ENCODE measurements around the gene HLA-DRB1.
"Not testable (repeated sequence)": the region's sequence is repeated elsewhere in the genome, so short reads cannot be mapped to it uniquely, and the experiment has no call there.

Gene HLA-DRB1

GRCh38 chr6:32589596-32590449 lies at the start of gene HLA-DRB1:
TSS of gene HLA-DRB1 (minus strand) at chr6:32589848. CDS start at chr6:32589742, 106 bp downstream.
- Mint-ChIP-seq H3K4me1 (peaks cover 42% of the 10 kb centered on the region), H3K27ac (peak within 1 kb of the TSS; percentile 79), H3K36me3 (peaks cover 22% of the 10 kb centered on the region), H3K9me3 (no peaks in the 10 kb centered on the region), H3K4me3 (peak within 1 kb of the TSS; percentile 91)
- peak; percentile 28 to 86 for DNase-seq (ENCODE audit: low spot score in 2 of 2)
- ATAC-seq, result peak; percentile 95

- Mint-ChIP-seq H3K4me3 (peak overlapping the region; percentile 69), H3K27ac (peak overlapping the region; percentile 88), H3K9me3 (no peaks in the 10 kb centered on the region), H3K4me1 (peaks cover 40% of the 10 kb centered on the region), H3K36me3 (peaks cover 41% of the 10 kb centered on the region)
- DNase-seq (ENCODE audit: low spot score in 2 of 2), result no peak
- ATAC-seq, result no peak
These were observed 49.0 kb upstream of the HLA-DRB1 start for GRCh38 chr6:32638532-32639219.

- DNase-seq (ENCODE audit: low spot score in 2 of 2) (no peak), ATAC-seq (no peak)
- H3K4me1 Mint-ChIP-seq, result peaks cover 37% of the 10 kb centered on the region
- H3K36me3 Mint-ChIP-seq, result peaks cover 34% of the 10 kb centered on the region
- peak overlapping the region; percentile 69 for H3K4me3 Mint-ChIP-seq
- H3K9me3 Mint-ChIP-seq, result no peaks in the 10 kb centered on the region
- peak overlapping the region; percentile 88 for H3K27ac Mint-ChIP-seq
These were observed 48.2 kb upstream of the HLA-DRB1 start for GRCh38 chr6:32637883-32638282.

- H3K27ac Mint-ChIP-seq, result peak within 1 kb of the TSS; percentile 88
- no peaks in the 10 kb centered on the region for H3K9me3 Mint-ChIP-seq
- peak; percentile 92 for ATAC-seq
- DNase-seq (ENCODE audit: low spot score in 2 of 2), result no peak
- peaks cover 28% of the 10 kb centered on the region for H3K36me3 Mint-ChIP-seq
- H3K4me3 Mint-ChIP-seq, result peak within 1 kb of the TSS; percentile 69
- peaks cover 31% of the 10 kb centered on the region for H3K4me1 Mint-ChIP-seq
These were observed 47.7 kb upstream of the HLA-DRB1 start, which contains the start of gene HLA-DQA1 for GRCh38 chr6:32637219-32637880. TSS of gene HLA-DQA1 (plus strand) at chr6:32637406. CDS start at chr6:32637459, 53 bp downstream.

GRCh38 chr6:32635526-32636123 lies 46.0 kb upstream of the HLA-DRB1 start:
- H3K4me3 Mint-ChIP-seq, result no peak overlapping the region
- no peak for ATAC-seq
- H3K9me3 Mint-ChIP-seq, result no peaks in the 10 kb centered on the region
- peaks cover 12% of the 10 kb centered on the region for H3K36me3 Mint-ChIP-seq
- no peak overlapping the region for H3K27ac Mint-ChIP-seq
- DNase-seq (ENCODE audit: low spot score in 2 of 2), result no peak
- peaks cover 19% of the 10 kb centered on the region for H3K4me1 Mint-ChIP-seq

- peaks cover 14% of the 10 kb centered on the region for H3K4me1 Mint-ChIP-seq
- H3K9me3 Mint-ChIP-seq; DNase-seq (ENCODE audit: low spot score in 2 of 2); ATAC-seq; H3K27ac Mint-ChIP-seq; H3K4me3 Mint-ChIP-seq; H3K36me3 Mint-ChIP-seq: not testable (repeated sequence)
These were observed 40.1 kb upstream of the HLA-DRB1 start for GRCh38 chr6:32629793-32630192.

GRCh38 chr6:32627831-32628230 lies 38.2 kb upstream of the HLA-DRB1 start:
- peak overlapping the region; percentile 86 for H3K27ac Mint-ChIP-seq
- ATAC-seq, result peak; percentile 46
- H3K4me3 Mint-ChIP-seq, result peak overlapping the region; percentile 26
- H3K36me3 Mint-ChIP-seq, result peaks cover 5% of the 10 kb centered on the region
- H3K4me1 Mint-ChIP-seq, result peaks cover 29% of the 10 kb centered on the region
- no peaks in the 10 kb centered on the region for H3K9me3 Mint-ChIP-seq
- DNase-seq (ENCODE audit: low spot score in 2 of 2), result peak in 1 of 2 donors; percentile 72

GRCh38 chr6:32627249-32627648 lies 37.6 kb upstream of the HLA-DRB1 start:
- no peak overlapping the region for H3K4me3 Mint-ChIP-seq
- H3K27ac Mint-ChIP-seq, result peak overlapping the region; percentile 86
- peak; percentile 43 for ATAC-seq
- no peaks in the 10 kb centered on the region for H3K9me3 Mint-ChIP-seq
- H3K36me3 Mint-ChIP-seq, result peaks cover 7% of the 10 kb centered on the region
- peaks cover 35% of the 10 kb centered on the region for H3K4me1 Mint-ChIP-seq
- no peak for DNase-seq (ENCODE audit: low spot score in 2 of 2)

GRCh38 chr6:32625137-32625536 lies 35.5 kb upstream of the HLA-DRB1 start:
- ATAC-seq (no peak), DNase-seq (ENCODE audit: low spot score in 2 of 2) (no peak)
- peaks cover 41% of the 10 kb centered on the region for H3K4me1 Mint-ChIP-seq
- no peaks in the 10 kb centered on the region for H3K9me3 Mint-ChIP-seq
- peaks cover 7% of the 10 kb centered on the region for H3K36me3 Mint-ChIP-seq
- H3K27ac Mint-ChIP-seq, result no peak overlapping the region
- H3K4me3 Mint-ChIP-seq, result no peak overlapping the region

- DNase-seq (ENCODE audit: low spot score in 2 of 2) (no peak), ATAC-seq (no peak)
- peaks cover 41% of the 10 kb centered on the region for H3K4me1 Mint-ChIP-seq
- no peak overlapping the region for H3K4me3 Mint-ChIP-seq
- H3K36me3 Mint-ChIP-seq, result peaks cover 7% of the 10 kb centered on the region
- H3K27ac Mint-ChIP-seq, result no peak overlapping the region
- no peaks in the 10 kb centered on the region for H3K9me3 Mint-ChIP-seq
These were observed 34.9 kb upstream of the HLA-DRB1 start for GRCh38 chr6:32624565-32624964.

- H3K9me3 Mint-ChIP-seq, result no peaks in the 10 kb centered on the region
- H3K36me3 Mint-ChIP-seq, result peaks cover 7% of the 10 kb centered on the region
- peaks cover 41% of the 10 kb centered on the region for H3K4me1 Mint-ChIP-seq
- DNase-seq (ENCODE audit: low spot score in 2 of 2), result no peak
- ATAC-seq, result no peak
- no peak overlapping the region for H3K4me3 Mint-ChIP-seq
- H3K27ac Mint-ChIP-seq, result peak overlapping the region; percentile 89
These were observed 34.0 kb upstream of the HLA-DRB1 start for GRCh38 chr6:32623693-32624092.

GRCh38 chr6:32622545-32623401 lies 33.1 kb upstream of the HLA-DRB1 start:
- ATAC-seq (peak; percentile 91), DNase-seq (ENCODE audit: low spot score in 2 of 2) (peak; percentile 10 to 69)
- Mint-ChIP-seq H3K36me3 (peaks cover 7% of the 10 kb centered on the region), H3K4me3 (peak overlapping the region; percentile 23), H3K4me1 (peaks cover 37% of the 10 kb centered on the region), H3K9me3 (peaks cover 5% of the 10 kb centered on the region), H3K27ac (peak overlapping the region; percentile 89)

- Mint-ChIP-seq H3K9me3 (peaks cover 5% of the 10 kb centered on the region), H3K27ac (no peak overlapping the region), H3K4me1 (peaks cover 35% of the 10 kb centered on the region), H3K36me3 (peaks cover 7% of the 10 kb centered on the region), H3K4me3 (no peak overlapping the region)
- no peak for ATAC-seq
- DNase-seq (ENCODE audit: low spot score in 2 of 2), result no peak
These were observed 31.7 kb upstream of the HLA-DRB1 start for GRCh38 chr6:32621372-32621771.

GRCh38 chr6:32617751-32618150 lies 28.1 kb upstream of the HLA-DRB1 start:
- peaks cover 20% of the 10 kb centered on the region for H3K4me1 Mint-ChIP-seq
- no peak overlapping the region for H3K4me3 Mint-ChIP-seq
- no peak for DNase-seq (ENCODE audit: low spot score in 2 of 2)
- no peak for ATAC-seq
- H3K9me3 Mint-ChIP-seq, result peaks cover 5% of the 10 kb centered on the region
- no peak overlapping the region for H3K27ac Mint-ChIP-seq
- H3K36me3 Mint-ChIP-seq, result peaks cover 1% of the 10 kb centered on the region
